Measurements from ENCODE around the gene GALNT7. TPM values are rescaled to one million over a fixed set of nuclear protein-coding genes. Genes with fewer than 3 reads are reported as not detected.

Gene GALNT7
- total and polyA plus RNA-seq, 4 donors, result 9.3 to 32.7 (median 14.3) TPM

GRCh38 chr4:173146456-173146855, 22.2 kb upstream of the GALNT7 start:
- DNase-seq (no peak), ATAC-seq (ENCODE audit: insufficient read depth, low FRiP score) (no peak)
- TF ChIP-seq, protein P1, sequence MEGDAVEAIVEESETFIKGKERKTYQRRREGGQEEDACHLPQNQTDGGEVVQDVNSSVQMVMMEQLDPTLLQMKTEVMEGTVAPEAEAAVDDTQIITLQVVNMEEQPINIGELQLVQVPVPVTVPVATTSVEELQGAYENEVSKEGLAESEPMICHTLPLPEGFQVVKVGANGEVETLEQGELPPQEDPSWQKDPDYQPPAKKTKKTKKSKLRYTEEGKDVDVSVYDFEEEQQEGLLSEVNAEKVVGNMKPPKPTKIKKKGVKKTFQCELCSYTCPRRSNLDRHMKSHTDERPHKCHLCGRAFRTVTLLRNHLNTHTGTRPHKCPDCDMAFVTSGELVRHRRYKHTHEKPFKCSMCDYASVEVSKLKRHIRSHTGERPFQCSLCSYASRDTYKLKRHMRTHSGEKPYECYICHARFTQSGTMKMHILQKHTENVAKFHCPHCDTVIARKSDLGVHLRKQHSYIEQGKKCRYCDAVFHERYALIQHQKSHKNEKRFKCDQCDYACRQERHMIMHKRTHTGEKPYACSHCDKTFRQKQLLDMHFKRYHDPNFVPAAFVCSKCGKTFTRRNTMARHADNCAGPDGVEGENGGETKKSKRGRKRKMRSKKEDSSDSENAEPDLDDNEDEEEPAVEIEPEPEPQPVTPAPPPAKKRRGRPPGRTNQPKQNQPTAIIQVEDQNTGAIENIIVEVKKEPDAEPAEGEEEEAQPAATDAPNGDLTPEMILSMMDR (IDR thresholded peaks at IDR 0.05; ENCODE audit: control extremely low read depth, extremely low read depth), result no peak
- peaks cover 0 to 2% (median 0%) of the 10 kb centered on the region in 4 donors for H3K9me3 ChIP-seq (ENCODE audit: control insufficient read depth in 4 of 4, insufficient read depth in 3 of 4, low read length in 3 of 4)
- H3K27ac ChIP-seq (ENCODE audit: low read depth in 1 of 2, low read length in 1 of 2), result no peak overlapping the region
- H3K27me3 ChIP-seq (ENCODE audit: control insufficient read depth in 3 of 3, insufficient read depth in 3 of 3, low read length in 2 of 3), result no peaks in the 10 kb centered on the region
- no peaks in the 10 kb centered on the region for H3K4me1 ChIP-seq (ENCODE audit: control insufficient read depth in 5 of 5, insufficient read depth in 5 of 5, low read length in 5 of 5)
- WGBS, 2 donors, result 93 to 95% methylated on average over 4 of the region's 4 CpGs
- H3K4me3 ChIP-seq, result no peak overlapping the region
- no peaks in the 10 kb centered on the region for H3K36me3 ChIP-seq (ENCODE audit: control insufficient read depth in 4 of 4, insufficient read depth in 4 of 4, low read length in 4 of 4)
- no peak overlapping the region for H3K9ac ChIP-seq (ENCODE audit: insufficient read depth in 1 of 2, low read length in 2 of 2)

DNA sequence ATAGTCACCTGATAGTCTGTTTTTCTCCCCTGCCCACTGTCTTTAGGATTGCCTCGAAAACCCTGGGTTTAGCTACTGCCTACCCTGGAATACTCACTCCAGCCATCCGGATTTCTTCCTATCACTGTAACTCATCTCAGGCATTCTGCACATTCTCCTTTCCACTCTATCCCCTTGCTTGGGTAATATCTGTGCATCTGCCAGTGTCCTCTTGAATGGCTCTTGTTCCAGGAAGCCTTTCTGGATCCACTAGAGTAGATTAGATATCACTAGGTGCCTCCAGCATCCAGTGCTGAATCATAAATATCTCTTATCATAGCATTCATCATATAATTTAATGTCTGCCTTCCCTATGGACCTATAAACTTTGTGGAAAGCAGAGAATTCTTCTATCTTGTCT, 17.1 kb upstream of the GALNT7 start:
- TF ChIP-seq, protein P1 (IDR thresholded peaks at IDR 0.05; ENCODE audit: control extremely low read depth, extremely low read depth), result no peak
- Histone ChIP-seq H3K4me3 (no peak overlapping the region), H3K36me3 (ENCODE audit: control insufficient read depth in 4 of 4, insufficient read depth in 4 of 4, low read length in 4 of 4) (no peaks in the 10 kb centered on the region), H3K9me3 (ENCODE audit: control insufficient read depth in 4 of 4, insufficient read depth in 3 of 4, low read length in 3 of 4) (no peaks in the 10 kb centered on the region), H3K27ac (ENCODE audit: low read depth in 1 of 2, low read length in 1 of 2) (no peak overlapping the region), H3K4me1 (ENCODE audit: control insufficient read depth in 5 of 5, insufficient read depth in 5 of 5, low read length in 5 of 5) (no peaks in the 10 kb centered on the region), H3K27me3 (ENCODE audit: control insufficient read depth in 3 of 3, insufficient read depth in 3 of 3, low read length in 2 of 3) (no peaks in the 10 kb centered on the region), H3K9ac (ENCODE audit: insufficient read depth in 1 of 2, low read length in 2 of 2) (no peak overlapping the region)
- ATAC-seq (ENCODE audit: insufficient read depth, low FRiP score) (no peak), DNase-seq (no peak)
- 91 to 93% methylated on average over 2 of the region's 2 CpGs for WGBS, 2 donors

DNA sequence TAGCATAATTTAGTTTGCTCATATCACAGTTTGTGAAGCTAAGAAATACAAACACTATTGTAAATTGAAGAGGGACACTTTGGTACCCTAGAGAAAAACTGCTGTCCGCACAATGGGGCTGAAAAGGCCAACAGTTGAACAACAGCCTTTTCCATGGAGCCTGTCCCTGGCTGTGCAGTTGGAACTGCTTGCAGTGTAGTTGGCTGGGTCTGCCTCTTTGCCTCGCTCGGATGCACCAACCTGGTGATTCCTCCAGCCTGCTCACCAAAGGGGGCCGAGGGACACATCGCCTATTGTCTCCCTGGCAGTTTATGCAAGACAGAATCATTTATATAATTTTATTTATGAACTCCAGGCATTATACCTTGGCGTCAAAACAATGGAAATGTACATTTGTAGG, 16.5 kb upstream of the GALNT7 start:
- TF ChIP-seq, protein P1 (IDR thresholded peaks at IDR 0.05; ENCODE audit: control extremely low read depth, extremely low read depth), result no peak
- 97 to 98% methylated on average over 6 of the region's 6 CpGs for WGBS, 2 donors
- H3K36me3 ChIP-seq (ENCODE audit: control insufficient read depth in 4 of 4, insufficient read depth in 4 of 4, low read length in 4 of 4), result no peaks in the 10 kb centered on the region
- H3K4me1 ChIP-seq (ENCODE audit: control insufficient read depth in 5 of 5, insufficient read depth in 5 of 5, low read length in 5 of 5), result no peaks in the 10 kb centered on the region
- H3K27ac ChIP-seq (ENCODE audit: low read depth in 1 of 2, low read length in 1 of 2), result no peak overlapping the region
- ATAC-seq (ENCODE audit: insufficient read depth, low FRiP score), result no peak
- no peak overlapping the region for H3K9ac ChIP-seq (ENCODE audit: insufficient read depth in 1 of 2, low read length in 2 of 2)
- H3K9me3 ChIP-seq (ENCODE audit: control insufficient read depth in 4 of 4, insufficient read depth in 3 of 4, low read length in 3 of 4), result no peaks in the 10 kb centered on the region
- no peak overlapping the region for H3K4me3 ChIP-seq
- no peaks in the 10 kb centered on the region for H3K27me3 ChIP-seq (ENCODE audit: control insufficient read depth in 3 of 3, insufficient read depth in 3 of 3, low read length in 2 of 3)
- DNase-seq, result no peak

- H3K27me3 ChIP-seq (ENCODE audit: control insufficient read depth in 3 of 3, insufficient read depth in 3 of 3, low read length in 2 of 3), result no peaks in the 10 kb centered on the region
- TF ChIP-seq, protein P1 (IDR thresholded peaks at IDR 0.05; ENCODE audit: control extremely low read depth, extremely low read depth), result no peak
- H3K9ac ChIP-seq (ENCODE audit: insufficient read depth in 1 of 2, low read length in 2 of 2), result no peak overlapping the region
- no peak overlapping the region for H3K4me3 ChIP-seq
- no peaks in the 10 kb centered on the region for H3K9me3 ChIP-seq (ENCODE audit: control insufficient read depth in 4 of 4, insufficient read depth in 3 of 4, low read length in 3 of 4)
- no peak for ATAC-seq (ENCODE audit: insufficient read depth, low FRiP score)
- WGBS, 2 donors, result 79 to 87% methylated on average over 2 of the region's 2 CpGs
- DNase-seq, result no peak
- H3K4me1 ChIP-seq (ENCODE audit: control insufficient read depth in 5 of 5, insufficient read depth in 5 of 5, low read length in 5 of 5), result no peaks in the 10 kb centered on the region
- no peak overlapping the region for H3K27ac ChIP-seq (ENCODE audit: low read depth in 1 of 2, low read length in 1 of 2)
- H3K36me3 ChIP-seq (ENCODE audit: control insufficient read depth in 4 of 4, insufficient read depth in 4 of 4, low read length in 4 of 4), result no peaks in the 10 kb centered on the region
Observed at GRCh38 chr4:173153445-173153844, 15.2 kb upstream of the GALNT7 start.
